Measurements from ENCODE around the gene NAV2. TPM values are rescaled to one million over a fixed set of nuclear protein-coding genes. Genes with fewer than 3 reads are reported as not detected.

Gene NAV2
- total RNA-seq, 1 experiment from 2014 or later = 2.1 TPM

GRCh38 chr11:19812096-19812495, 99.5 kb downstream of the NAV2 start:
- no peak overlapping the region for H3K4me3 ChIP-seq (replicated peaks in 1 of 2; ENCODE audit: low read depth in 1 of 2, low read length in 2 of 2)
- no peaks in the 10 kb centered on the region for H3K4me1 ChIP-seq (ENCODE audit: control insufficient read depth in 1 of 2, insufficient read depth in 2 of 2, low read length in 2 of 2)
- no peaks in the 10 kb centered on the region for H3K27me3 ChIP-seq (ENCODE audit: insufficient read depth, low read length)
- ChIA-PET RAD21 (ENCODE audit: low non-redundant PET in 1 of 2, low total read pairs in 2 of 2, uncharacterized antibody in 2 of 2, unreplicated experiment in 2 of 2) (no interaction called here), CTCF (no interaction called here), POLR2A (no interaction called here)
- H3K79me2 ChIP-seq (ENCODE audit: insufficient read depth, low read length) = no peaks in the 10 kb centered on the region
- no peaks in the 10 kb centered on the region for H3K9me2 ChIP-seq (ENCODE audit: insufficient read depth)
- no peak overlapping the region for H3K27ac ChIP-seq (ENCODE audit: low read depth, low read length)
- no peak overlapping the region for H3K9ac ChIP-seq (ENCODE audit: low read length)
- TF ChIP-seq CEBPB (IDR thresholded peaks at IDR 0.05; ENCODE audit: low read depth) (no peak), FOSL1 (IDR thresholded peaks at IDR 0.05; ENCODE audit: low read depth) (no peak), SIN3A (IDR thresholded peaks at IDR 0.05; ENCODE audit: low read depth) (no peak), JUND (IDR thresholded peaks at IDR 0.05) (no peak), EZH2phosphoT487 (IDR thresholded peaks at IDR 0.05; ENCODE audit: borderline replicate concordance) (no peak), ZNF274 (IDR thresholded peaks at IDR 0.05; ENCODE audit: low read depth, low read length) (no peak), ZFX (IDR thresholded peaks at IDR 0.05) (no peak), MAX (IDR thresholded peaks at IDR 0.05) (no peak), ELF1 (IDR thresholded peaks at IDR 0.05; ENCODE audit: borderline replicate concordance, low read depth) (no peak), SP1 (IDR thresholded peaks at IDR 0.05; ENCODE audit: low read depth) (no peak), TCF7L2 (IDR thresholded peaks at IDR 0.05; ENCODE audit: borderline replicate concordance, extremely low read depth, insufficient read depth, insufficient read length) (no peak), CBX3 (IDR thresholded peaks at IDR 0.05; ENCODE audit: low read depth) (no peak), POLR2AphosphoS5 (IDR thresholded peaks at IDR 0.05; ENCODE audit: low read depth, low read length) (no peak), SRF (IDR thresholded peaks at IDR 0.05; ENCODE audit: low read depth) (no peak), EZH2 (IDR thresholded peaks at IDR 0.05) (no peak), REST (IDR thresholded peaks at IDR 0.05; ENCODE audit: low read depth) (no peak), RAD21 (IDR thresholded peaks at IDR 0.05; ENCODE audit: low read depth) (no peak), CTCF (IDR thresholded peaks at IDR 0.05 in 2 of 3, conservative IDR thresholded peaks at IDR 0.05 in 1 of 3; ENCODE audit: borderline replicate concordance in 1 of 3, insufficient read depth in 1 of 3, low read depth in 2 of 3, low read length in 2 of 3) (no peak)
- intact Hi-C loops (cut with micrococcal nuclease) = no loop called here
- no peak overlapping the region for H3K4me2 ChIP-seq (ENCODE audit: low read length)
- no peaks in the 10 kb centered on the region for H4K20me1 ChIP-seq (ENCODE audit: insufficient read depth)
- H3K36me3 ChIP-seq (ENCODE audit: control insufficient read depth in 1 of 2, insufficient read depth in 2 of 2, low read length in 2 of 2) = no peaks in the 10 kb centered on the region
- no peak for ATAC-seq
- BruUV-seq (replicated peaks) = no TSS peak
- DNase-seq (ENCODE audit: low read depth, low spot score) = no peak
- no peak overlapping the region for H2AFZ ChIP-seq (ENCODE audit: low read depth, low read length, poor library complexity, severe bottlenecking)
- no peaks in the 10 kb centered on the region for H3K9me3 ChIP-seq (ENCODE audit: control insufficient read depth in 1 of 2, insufficient read depth in 1 of 2, low read depth in 1 of 2, low read length in 2 of 2)

Data from HCT116 (cell line).